Hepatocyte (in vitro differentiated cells): ENCODE data around the gene FOXL2NB.

Experiments used
- CTCF ChIP-seq: fragments of 200-600 bp; sonication (generic); IDR thresholded peaks from 2 replicates; pipeline ENCODE4 v1.5.1; 2016; ENCODE audit warnings: antibody characterized with exemption, mild to moderate bottlenecking; ENCODE audit not compliant: poor library complexity
- EZH2 ChIP-seq: fragments of 200-600 bp; sonication (generic); IDR thresholded peaks from 2 replicates; pipeline ENCODE4 v1.6.1; 2016; ENCODE audit warnings: antibody characterized with exemption, mild to moderate bottlenecking, borderline replicate concordance

- no peak for TF ChIP-seq CTCF
- TF ChIP-seq EZH2: no peak
Observed at GRCh38 chr3:138914870-138915502, 32.0 kb upstream of the FOXL2NB start.
